Mesenchymal stem cell (in vitro differentiated cells and primary cell): ENCODE data around the gene HS1BP3.

ENCODE experiments used
- DNase-seq: peaks from one replicate; pipeline ENCODE4 v3.0.0-alpha.2; 2013
- H2AFZ ChIP-seq: one replicate; pipeline ENCODE4 v1.6.1; 2013; ENCODE audit warnings: low read depth, mild to moderate bottlenecking, control low read depth, inconsistent platforms, low read length, moderate library complexity
- H2AK5ac ChIP-seq: 2 replicates; pipeline ENCODE4 v1.6.1; 2013; ENCODE audit warnings: low read length, moderate library complexity, mild to moderate bottlenecking, inconsistent platforms; ENCODE audit not compliant: severe bottlenecking
- H2BK120ac ChIP-seq: one replicate; pipeline ENCODE4 v1.6.1; 2013; ENCODE audit warnings: low read depth, mild to moderate bottlenecking, inconsistent platforms, low read length, moderate library complexity
- H2BK12ac ChIP-seq, 2 experiments: one replicate each; pipeline ENCODE4 v1.6.1; 2013; ENCODE audit warnings: inconsistent platforms in 2 of 2, low read length in 2 of 2, mild to moderate bottlenecking in 2 of 2, moderate library complexity in 2 of 2, control low read depth in 1 of 2
- H2BK15ac ChIP-seq: one replicate; pipeline ENCODE4 v1.6.1; 2013; ENCODE audit warnings: mild to moderate bottlenecking, low read depth, inconsistent platforms; ENCODE audit not compliant: poor library complexity, severe bottlenecking
- H2BK5ac ChIP-seq: 2 replicates; pipeline ENCODE4 v1.6.1; 2013; ENCODE audit warnings: low read depth, mild to moderate bottlenecking, low read length, control low read depth, inconsistent platforms; ENCODE audit not compliant: poor library complexity, severe bottlenecking
- H3K14ac ChIP-seq, 2 experiments: one replicate each; pipeline ENCODE4 v1.6.1; 2013; ENCODE audit warnings: inconsistent platforms in 2 of 2, low read length in 2 of 2, control low read depth in 1 of 2, mild to moderate bottlenecking in 1 of 2, moderate library complexity in 1 of 2
- H3K18ac ChIP-seq, 2 experiments: one replicate each; pipeline ENCODE4 v1.6.1; 2013; ENCODE audit warnings: inconsistent platforms in 2 of 2, low read length in 2 of 2, control low read depth in 1 of 2, low read depth in 1 of 2, mild to moderate bottlenecking in 1 of 2
- H3K23ac ChIP-seq, 2 experiments: one replicate each; pipeline ENCODE4 v1.6.1; 2013; ENCODE audit warnings: inconsistent platforms in 2 of 2, low read length in 2 of 2, mild to moderate bottlenecking in 2 of 2, moderate library complexity in 2 of 2, control low read depth in 1 of 2
- H3K27ac ChIP-seq: 2 replicates; pipeline ENCODE4 v1.5.1; 2013; ENCODE audit warnings: mild to moderate bottlenecking, moderate library complexity, low read length, control low read depth, inconsistent platforms; ENCODE audit not compliant: poor library complexity, severe bottlenecking
- H3K27me3 ChIP-seq, 2 experiments: 2 replicates each; pipeline versions ENCODE4 v1.6.1 to v1.7.0; 2013; ENCODE audit warnings: low read length in 2 of 2, mild to moderate bottlenecking in 2 of 2, moderate library complexity in 2 of 2, control low read depth in 1 of 2, inconsistent platforms in 1 of 2; ENCODE audit not compliant: control insufficient read depth in 1 of 2, insufficient read depth in 1 of 2
- H3K36me3 ChIP-seq, 2 experiments: 2 replicates each; pipeline versions ENCODE4 v1.6.1 to v1.7.0; 2013; ENCODE audit warnings: low read length in 2 of 2, control low read depth in 1 of 2, inconsistent platforms in 1 of 2, low read depth in 1 of 2, mild to moderate bottlenecking in 1 of 2; ENCODE audit not compliant: insufficient read depth in 2 of 2, control insufficient read depth in 1 of 2
- H3K4ac ChIP-seq, 2 experiments: one replicate each; pipeline ENCODE4 v1.6.1; 2013; ENCODE audit warnings: inconsistent platforms in 2 of 2, low read length in 2 of 2, mild to moderate bottlenecking in 2 of 2, moderate library complexity in 2 of 2, control low read depth in 1 of 2, low read depth in 1 of 2
- H3K4me1 ChIP-seq: 2 replicates; pipeline ENCODE4 v1.6.1; 2013; ENCODE audit warnings: low read depth, low read length, control low read depth; ENCODE audit not compliant: control insufficient read depth, insufficient read depth
- H3K4me2 ChIP-seq: 2 replicates; pipeline ENCODE4 v1.6.1; 2013; ENCODE audit warnings: low read length, mild to moderate bottlenecking, inconsistent platforms; ENCODE audit not compliant: poor library complexity, severe bottlenecking
- H3K4me3 ChIP-seq, 2 experiments: 2 replicates each; pipeline versions ENCODE4 v1.5.1 to v1.7.0; 2013; ENCODE audit warnings: low read length in 2 of 2, mild to moderate bottlenecking in 2 of 2, control low read depth in 1 of 2, low read depth in 1 of 2; ENCODE audit not compliant: insufficient read depth in 1 of 2
- H3K79me1 ChIP-seq: replicated peaks from 2 replicates; pipeline ENCODE4 v1.6.1; 2013; ENCODE audit warnings: mild to moderate bottlenecking, control low read depth, low read length, inconsistent platforms; ENCODE audit not compliant: poor library complexity, severe bottlenecking
- H3K9ac ChIP-seq: 2 replicates; pipeline ENCODE4 v1.7.0; 2013; ENCODE audit warnings: mild to moderate bottlenecking, low read length, moderate library complexity
- H3K9me3 ChIP-seq: 2 replicates; pipeline ENCODE4 v1.7.0; 2013; ENCODE audit warnings: mild to moderate bottlenecking, low read length; ENCODE audit not compliant: control insufficient read depth
- H4K8ac ChIP-seq: one replicate; pipeline ENCODE4 v1.6.1; 2013; ENCODE audit warnings: inconsistent platforms, mild to moderate bottlenecking, low read length, moderate library complexity
- H4K91ac ChIP-seq: one replicate; pipeline ENCODE4 v1.6.1; 2013; ENCODE audit warnings: mild to moderate bottlenecking, low read length, inconsistent platforms
- WGBS: methylation state at CpG from one replicate; pipeline ENCODE4 v1.1.7; 2013; ENCODE audit warnings: mixed read lengths; 5-methylcytosine and 5-hydroxymethylcytosine counted together

The HS1BP3 gene

GRCh38 chr2:20680744-20681375, 30.0 kb upstream of the HS1BP3 start:
- Histone ChIP-seq H2AFZ (no peak overlapping the region), H2BK12ac (no peak overlapping the region), H3K23ac (no peak overlapping the region), H3K4me2 (no peak overlapping the region), H3K14ac (no peak overlapping the region), H2BK5ac (no peak overlapping the region), H3K4me1 (peaks cover 15% of the 10 kb centered on the region), H3K36me3 (peaks cover 37 to 43% of the 10 kb centered on the region in 2 experiments), H3K27me3 (no peaks in the 10 kb centered on the region), H2BK120ac (no peak overlapping the region), H4K8ac (no peak overlapping the region), H2BK15ac (no peak overlapping the region), H3K18ac (no peak overlapping the region), H2AK5ac (no peak overlapping the region), H3K27ac (no peak overlapping the region), H3K9ac (no peak overlapping the region), H4K91ac (no peak overlapping the region), H3K79me1 (peaks cover 5% of the 10 kb centered on the region), H3K4me3 (no peak overlapping the region), H3K4ac (no peak overlapping the region), H3K9me3 (no peaks in the 10 kb centered on the region)
- WGBS = 82% methylated on average over 7 of the region's 10 CpGs
- no peak for DNase-seq

DNA sequence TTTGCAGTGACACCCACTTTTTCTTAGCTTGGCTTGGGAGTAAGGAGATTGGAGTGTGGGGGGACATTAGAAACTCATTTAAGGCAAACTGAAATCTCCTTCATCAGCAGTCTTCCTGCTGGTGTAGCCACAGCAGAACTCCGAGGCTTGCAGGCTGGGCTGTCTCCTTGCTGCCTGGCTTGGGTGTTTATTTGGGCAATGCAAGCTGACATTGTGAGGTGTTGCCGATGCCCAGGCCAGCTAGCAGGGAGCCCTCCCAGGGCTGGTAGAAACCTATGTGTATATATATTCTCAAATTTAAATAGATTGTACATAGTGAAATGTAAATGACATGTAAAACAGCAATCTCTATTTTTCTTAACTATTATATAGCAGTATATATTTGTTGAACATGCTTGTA, 27.9 kb upstream of the HS1BP3 start:
- Histone ChIP-seq H3K23ac (no peak overlapping the region), H3K4me1 (peaks cover 32% of the 10 kb centered on the region), H3K14ac (no peak overlapping the region), H3K79me1 (peaks cover 5% of the 10 kb centered on the region), H3K18ac (no peak overlapping the region), H3K9ac (no peak overlapping the region), H2BK15ac (no peak overlapping the region), H2BK5ac (no peak overlapping the region), H4K91ac (no peak overlapping the region), H3K9me3 (no peaks in the 10 kb centered on the region), H2BK12ac (no peak overlapping the region), H4K8ac (no peak overlapping the region), H2AK5ac (no peak overlapping the region), H3K4me3 (no peak overlapping the region), H2BK120ac (no peak overlapping the region), H2AFZ (no peak overlapping the region), H3K36me3 (peaks cover 23 to 51% of the 10 kb centered on the region in 2 experiments), H3K27ac (no peak overlapping the region), H3K27me3 (peaks cover 0 to 7% of the 10 kb centered on the region in 2 experiments), H3K4ac (no peak overlapping the region), H3K4me2 (no peak overlapping the region)
- DNase-seq = no peak
- WGBS = 83% methylated on average over 1 of the region's 2 CpGs

GRCh38 chr2:20678086-20678395, 27.1 kb upstream of the HS1BP3 start:
- Histone ChIP-seq H4K8ac (no peak overlapping the region), H3K4me3 (no peak overlapping the region), H2BK12ac (no peak overlapping the region), H2AK5ac (no peak overlapping the region), H4K91ac (no peak overlapping the region), H3K4me1 (peaks cover 34% of the 10 kb centered on the region), H2BK15ac (no peak overlapping the region), H2BK5ac (no peak overlapping the region), H3K23ac (no peak overlapping the region), H3K27ac (no peak overlapping the region), H2BK120ac (no peak overlapping the region), H2AFZ (no peak overlapping the region), H3K9me3 (no peaks in the 10 kb centered on the region), H3K79me1 (peaks cover 4% of the 10 kb centered on the region), H3K4me2 (no peak overlapping the region), H3K14ac (no peak overlapping the region), H3K27me3 (peaks cover 0 to 13% of the 10 kb centered on the region in 2 experiments), H3K36me3 (peaks cover 18 to 48% of the 10 kb centered on the region in 2 experiments), H3K9ac (no peak overlapping the region), H3K4ac (no peak overlapping the region), H3K18ac (no peak overlapping the region)
- no peak for DNase-seq
- no CpG with 5 or more reads among the region's 1 CpG for WGBS

DNA sequence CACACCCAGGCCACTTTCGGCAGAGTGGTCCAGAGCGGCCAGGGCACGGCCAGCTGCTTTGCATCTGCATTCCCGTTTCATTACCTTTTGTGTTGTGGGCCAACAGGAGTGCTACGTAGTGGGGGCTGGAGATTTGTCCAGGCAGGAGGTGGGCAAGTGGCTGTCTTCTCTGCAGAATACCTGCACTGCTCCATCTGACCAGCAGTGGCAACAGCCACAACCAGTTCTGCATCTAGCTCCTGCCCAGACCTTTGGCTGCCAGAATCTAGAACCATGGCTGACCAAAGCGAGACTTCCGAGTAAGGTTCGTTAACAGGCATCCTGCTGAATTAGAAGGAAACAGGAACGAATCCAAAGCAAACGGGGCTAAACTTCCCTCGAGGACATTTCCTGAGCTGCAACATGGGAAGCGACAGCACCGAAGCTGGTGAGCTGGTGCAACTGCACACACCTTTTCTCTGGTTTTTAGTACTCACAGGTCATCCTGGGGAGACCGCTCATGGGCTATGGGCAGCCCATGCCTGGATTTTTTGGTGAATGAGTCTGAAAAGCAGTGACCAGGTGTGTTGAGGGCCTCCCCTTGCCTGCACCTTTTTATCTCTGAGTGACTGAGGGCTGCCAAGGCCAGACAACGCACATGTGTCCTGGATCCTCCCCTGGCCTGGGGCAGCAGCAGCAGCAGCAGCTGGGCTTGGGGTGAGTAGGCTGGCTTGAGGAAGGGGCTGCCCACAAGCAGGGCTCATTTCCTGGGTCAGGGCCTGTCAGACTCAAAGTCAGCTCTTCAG, 26.6 kb upstream of the HS1BP3 start:
- Histone ChIP-seq H3K23ac (no peak overlapping the region), H3K14ac (no peak overlapping the region), H4K91ac (no peak overlapping the region), H4K8ac (no peak overlapping the region), H3K4ac (no peak overlapping the region), H3K4me1 (peaks cover 35% of the 10 kb centered on the region), H3K27me3 (peaks cover 0 to 18% of the 10 kb centered on the region in 2 experiments), H3K9ac (no peak overlapping the region), H3K79me1 (peaks cover 2% of the 10 kb centered on the region), H2AFZ (no peak overlapping the region), H2BK15ac (no peak overlapping the region), H3K36me3 (peaks cover 17 to 48% of the 10 kb centered on the region in 2 experiments), H3K4me3 (no peak overlapping the region), H2AK5ac (no peak overlapping the region), H3K9me3 (no peaks in the 10 kb centered on the region), H2BK5ac (no peak overlapping the region), H3K4me2 (no peak overlapping the region), H2BK12ac (no peak overlapping the region), H3K27ac (no peak overlapping the region), H3K18ac (no peak overlapping the region), H2BK120ac (no peak overlapping the region)
- no peak for DNase-seq
- 83% methylated on average over 15 of the region's 15 CpGs for WGBS
